Esophagus (tissue), 2 donors: ENCODE results near the gene TOPBP1. TPM values are rescaled to one million over a fixed set of nuclear protein-coding genes. Genes with fewer than 3 reads are reported as not detected.

Experiments
- H3K27ac ChIP-seq, 2 donors: one replicate each; pipeline ENCODE4 v1.5.1; 2013; ENCODE audit warnings: low read depth in 2 of 2, mild to moderate bottlenecking in 2 of 2, inconsistent platforms in 1 of 2, low read length in 1 of 2, moderate library complexity in 1 of 2
- H3K27me3 ChIP-seq, 2 donors: one replicate each; pipeline ENCODE4 v1.6.1; 2013; ENCODE audit warnings: low read length in 2 of 2, control low read depth in 1 of 2, mild to moderate bottlenecking in 1 of 2; ENCODE audit not compliant: insufficient read depth in 2 of 2, control insufficient read depth in 1 of 2
- H3K36me3 ChIP-seq, 2 donors: one replicate each; pipeline ENCODE4 v1.6.1; 2013; ENCODE audit warnings: low read length in 1 of 2; ENCODE audit not compliant: control insufficient read depth in 2 of 2, insufficient read depth in 2 of 2
- H3K4me1 ChIP-seq, 2 donors: one replicate each; pipeline ENCODE4 v1.6.1; 2013; ENCODE audit warnings: low read length in 1 of 2; ENCODE audit not compliant: control insufficient read depth in 2 of 2, insufficient read depth in 2 of 2
- H3K4me3 ChIP-seq, 2 donors: one replicate each; pipeline ENCODE4 v1.5.1; 2013; ENCODE audit warnings: low read length in 2 of 2, mild to moderate bottlenecking in 2 of 2, low read depth in 1 of 2, moderate library complexity in 1 of 2
- H3K9me3 ChIP-seq, 2 donors: one replicate each; pipeline ENCODE4 v1.6.1; 2013; ENCODE audit warnings: mild to moderate bottlenecking in 2 of 2, low read depth in 1 of 2, low read length in 1 of 2, moderate library complexity in 1 of 2; ENCODE audit not compliant: control insufficient read depth in 2 of 2, insufficient read depth in 1 of 2
- WGBS, 2 donors: extraction: QIAGEN DNeasy Blood & Tissue Kit; methylation state at CpG; one replicate each; pipeline ENCODE4 v1.1.7; 2013; 5-methylcytosine and 5-hydroxymethylcytosine counted together
- polyA plus RNA-seq, 2 donors: library from polyadenylated mRNA; stranded (reverse); fragments of 200-250 nt; gene quantifications; one replicate each; pipeline ENCODE4 v1.2.3, GENCODE V29; 2013
- donor health status: healthy with polysubstance abuse.
- donor health status: Bipolar disorder and iron deficiency.

Gene TOPBP1
- polyA plus RNA-seq, 2 donors = 8.3 to 10.0 TPM

- no peaks in the 10 kb centered on the region for H3K9me3 ChIP-seq
- no peaks in the 10 kb centered on the region for H3K4me1 ChIP-seq
- WGBS, 2 donors = 94% methylated on average over 13 of the region's 13 CpGs
- no peaks in the 10 kb centered on the region for H3K27me3 ChIP-seq
- H3K4me3 ChIP-seq = no peak overlapping the region
- H3K36me3 ChIP-seq = peaks cover 2 to 6% of the 10 kb centered on the region in 2 donors
- no peak overlapping the region for H3K27ac ChIP-seq
Measured at GRCh38 chr3:133620066-133620784, 41.5 kb downstream of the TOPBP1 start.

- Histone ChIP-seq H3K9me3 (no peaks in the 10 kb centered on the region), H3K27ac (no peak overlapping the region), H3K4me3 (no peak overlapping the region), H3K36me3 (peaks cover 0 to 2% of the 10 kb centered on the region in 2 donors), H3K27me3 (no peaks in the 10 kb centered on the region), H3K4me1 (no peaks in the 10 kb centered on the region)
- WGBS, 2 donors = 95 to 99% methylated on average over 2 of the region's 2 CpGs
Measured at GRCh38 chr3:133611534-133611933, 50.2 kb downstream of the TOPBP1 start.

GRCh38 chr3:133610031-133610430, 51.7 kb downstream of the TOPBP1 start:
- H3K27ac ChIP-seq = no peak overlapping the region
- H3K4me1 ChIP-seq = no peaks in the 10 kb centered on the region
- H3K27me3 ChIP-seq = no peaks in the 10 kb centered on the region
- H3K9me3 ChIP-seq = no peaks in the 10 kb centered on the region
- peaks cover 0 to 2% of the 10 kb centered on the region in 2 donors for H3K36me3 ChIP-seq
- H3K4me3 ChIP-seq = no peak overlapping the region

- H3K4me3 ChIP-seq = no peak overlapping the region
- peaks cover 0 to 2% of the 10 kb centered on the region in 2 donors for H3K36me3 ChIP-seq
- H3K9me3 ChIP-seq = no peaks in the 10 kb centered on the region
- WGBS, 2 donors = 64 to 71% methylated on average over 2 of the region's 2 CpGs
- no peaks in the 10 kb centered on the region for H3K27me3 ChIP-seq
- no peak overlapping the region for H3K27ac ChIP-seq
- no peaks in the 10 kb centered on the region for H3K4me1 ChIP-seq
Measured at GRCh38 chr3:133608388-133608787, 53.4 kb downstream of the TOPBP1 start.

- Histone ChIP-seq H3K9me3 (no peaks in the 10 kb centered on the region), H3K4me3 (no peak overlapping the region), H3K27me3 (no peaks in the 10 kb centered on the region), H3K27ac (no peak overlapping the region), H3K4me1 (no peaks in the 10 kb centered on the region), H3K36me3 (peaks cover 0 to 2% of the 10 kb centered on the region in 2 donors)
- WGBS, 2 donors = 95 to 98% methylated on average over 1 of the region's 1 CpG
Measured at GRCh38 chr3:133607816-133608215, 53.9 kb downstream of the TOPBP1 start.

GRCh38 chr3:133606902-133607301, 54.8 kb downstream of the TOPBP1 start:
- peaks cover 0 to 2% of the 10 kb centered on the region in 2 donors for H3K36me3 ChIP-seq

GRCh38 chr3:133606342-133606741, 55.4 kb downstream of the TOPBP1 start:
- no peaks in the 10 kb centered on the region for H3K27me3 ChIP-seq
- peaks cover 0 to 2% of the 10 kb centered on the region in 2 donors for H3K36me3 ChIP-seq
- no peaks in the 10 kb centered on the region for H3K9me3 ChIP-seq
- no peaks in the 10 kb centered on the region for H3K4me1 ChIP-seq
- H3K27ac ChIP-seq = no peak overlapping the region
- H3K4me3 ChIP-seq = no peak overlapping the region
- 74 to 94% methylated on average over 1 of the region's 1 CpG for WGBS, 2 donors

More at GRCh38 chr3:133606902-133607301, 54.8 kb downstream of the TOPBP1 start:
- Histone ChIP-seq H3K4me3 (no peak overlapping the region), H3K27me3 (no peaks in the 10 kb centered on the region), H3K9me3 (no peaks in the 10 kb centered on the region), H3K4me1 (no peaks in the 10 kb centered on the region), H3K27ac (no peak overlapping the region)
- WGBS, 2 donors = 93 to 97% methylated on average over 4 of the region's 4 CpGs

- Histone ChIP-seq H3K27ac (no peak overlapping the region), H3K4me3 (no peak overlapping the region), H3K4me1 (no peaks in the 10 kb centered on the region), H3K27me3 (no peaks in the 10 kb centered on the region), H3K36me3 (no peaks in the 10 kb centered on the region), H3K9me3 (no peaks in the 10 kb centered on the region)
- 97 to 98% methylated on average over 1 of the region's 1 CpG for WGBS, 2 donors
Measured at GRCh38 chr3:133600572-133601081, 61.1 kb downstream of the TOPBP1 start.

GRCh38 chr3:133599280-133599679, 62.5 kb downstream of the TOPBP1 start:
- Histone ChIP-seq H3K27me3 (no peaks in the 10 kb centered on the region), H3K4me1 (no peaks in the 10 kb centered on the region), H3K27ac (no peak overlapping the region), H3K9me3 (no peaks in the 10 kb centered on the region), H3K36me3 (no peaks in the 10 kb centered on the region), H3K4me3 (no peak overlapping the region)
- 88 to 91% methylated on average over 2 of the region's 2 CpGs for WGBS, 2 donors

- H3K27ac ChIP-seq = no peak overlapping the region
- no peaks in the 10 kb centered on the region for H3K9me3 ChIP-seq
- 89% methylated on average over 3 of the region's 3 CpGs for WGBS, 2 donors
- H3K36me3 ChIP-seq = no peaks in the 10 kb centered on the region
- no peaks in the 10 kb centered on the region for H3K27me3 ChIP-seq
- no peaks in the 10 kb centered on the region for H3K4me1 ChIP-seq
- no peak overlapping the region for H3K4me3 ChIP-seq
Measured at GRCh38 chr3:133598405-133598804, 63.3 kb downstream of the TOPBP1 start.
